ENCODE data around the gene DACH1.
"Not testable (repeated sequence)": the region's sequence is repeated elsewhere in the genome, so short reads cannot be mapped to it uniquely, and the experiment has no call there.

The DACH1 gene

DNA sequence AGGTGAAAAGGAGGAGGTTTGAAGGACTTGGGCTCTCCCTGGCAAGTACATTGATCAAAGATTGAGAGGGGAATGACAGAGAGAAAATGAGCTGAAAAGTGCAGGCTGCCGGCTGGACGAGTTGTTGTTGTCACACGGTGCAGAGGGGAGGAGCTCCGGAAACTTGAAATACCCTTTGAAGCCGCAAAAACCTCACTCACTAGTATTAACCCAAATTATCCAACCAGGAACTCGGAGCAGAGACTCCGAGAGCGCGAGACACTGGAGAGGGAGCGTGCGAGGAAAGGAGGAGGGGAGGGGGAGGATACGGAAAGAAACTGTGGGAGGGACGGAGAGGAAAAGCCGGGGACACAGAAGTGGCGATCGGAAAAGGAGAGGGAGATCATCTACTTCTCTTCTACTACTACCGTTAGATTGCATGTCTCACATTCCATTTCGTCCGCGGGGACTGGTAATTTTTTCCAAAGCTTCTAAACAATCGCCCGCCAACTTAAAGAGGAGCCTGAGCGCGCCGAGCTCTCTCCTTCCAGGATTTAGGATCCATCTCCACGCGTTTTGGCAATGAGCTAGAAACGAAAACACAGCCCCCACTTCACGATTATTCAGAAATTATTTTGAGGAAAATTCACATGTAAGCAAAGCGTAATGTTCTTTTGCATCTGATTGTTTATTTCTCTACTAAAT is at the start of gene DACH1:
Gene DACH1 (minus strand): TSS at position 74 of the 684 bp plus-strand sequence.
- peak; percentile 38 for DNase-seq

- no peak for DNase-seq
Observed at GRCh38 chr13:71913717-71914116, 46.7 kb upstream of the DACH1 start.

DNA sequence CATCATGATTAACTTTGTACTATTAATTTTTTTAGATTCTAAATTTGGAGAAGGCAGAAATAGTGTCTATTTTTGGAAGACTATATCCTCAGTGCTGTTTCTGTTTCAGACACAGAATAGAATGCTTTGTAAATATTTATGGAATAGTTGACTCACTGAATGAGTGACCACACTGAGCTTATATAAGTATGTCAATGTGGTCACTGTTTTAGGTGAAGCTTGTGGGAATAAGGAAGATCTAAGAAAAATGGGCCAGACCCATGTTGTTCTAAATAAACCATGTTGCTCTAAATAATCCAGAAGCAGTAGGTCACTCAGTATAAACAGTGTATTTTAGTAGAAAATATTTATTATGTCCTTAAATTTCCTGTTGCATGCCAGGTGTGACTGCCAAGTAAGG is 45.5 kb upstream of the DACH1 start:
- no peak for DNase-seq

GRCh38 chr13:71906448-71906847 is 39.4 kb upstream of the DACH1 start:
- no peak for DNase-seq

DNA sequence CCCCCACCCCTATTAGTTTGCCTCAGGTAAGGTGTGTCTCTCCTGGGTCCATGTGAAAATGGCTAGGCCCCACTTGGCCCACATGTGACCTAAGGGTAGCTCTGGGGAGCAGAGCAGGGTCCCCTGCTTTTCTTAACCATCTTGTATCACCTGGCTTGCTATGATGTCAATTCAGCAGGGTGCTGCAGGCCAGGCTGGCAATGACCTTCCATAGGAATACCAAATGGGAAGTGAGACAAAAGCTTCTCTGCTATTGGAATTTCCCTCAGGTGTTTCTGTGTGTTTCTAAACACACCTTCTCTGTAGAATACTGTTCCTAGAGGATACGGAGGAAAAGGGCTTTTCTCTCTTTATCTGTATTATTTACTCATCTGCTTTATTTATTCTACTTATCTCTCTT is 35.7 kb upstream of the DACH1 start:
- no peak for DNase-seq

GRCh38 chr13:71893506-71893905 is 26.5 kb upstream of the DACH1 start:
- DNase-seq, result not testable (repeated sequence)

DNA sequence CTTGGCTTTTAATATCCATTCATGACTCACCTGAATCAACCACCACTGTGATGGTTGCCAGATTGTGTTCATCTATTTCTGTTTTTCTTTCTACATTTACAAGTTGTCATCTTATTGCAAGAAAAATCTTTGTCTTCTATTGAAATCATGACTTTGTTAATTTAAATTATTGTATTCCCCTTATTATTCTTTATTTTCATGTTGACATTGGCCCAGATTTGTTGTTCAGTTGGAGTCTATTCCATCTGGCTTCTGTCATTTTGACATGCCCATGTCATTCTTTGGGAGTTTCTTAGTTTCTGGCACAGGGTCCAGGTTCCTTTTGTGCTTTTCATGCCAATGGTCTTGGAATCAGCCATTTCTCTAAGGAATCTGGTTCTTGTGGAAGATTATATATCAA is 19.9 kb upstream of the DACH1 start:
- no peak for DNase-seq

GRCh38 chr13:71882120-71882519 is 15.1 kb upstream of the DACH1 start:
- DNase-seq, result no peak

GRCh38 chr13:71880753-71881541 is 13.9 kb upstream of the DACH1 start:
- DNase-seq, result no peak

- no peak for DNase-seq
Observed at GRCh38 chr13:71879808-71880344, 12.9 kb upstream of the DACH1 start.

GRCh38 chr13:71879129-71879535 is 12.1 kb upstream of the DACH1 start:
- DNase-seq, result no peak

DNA sequence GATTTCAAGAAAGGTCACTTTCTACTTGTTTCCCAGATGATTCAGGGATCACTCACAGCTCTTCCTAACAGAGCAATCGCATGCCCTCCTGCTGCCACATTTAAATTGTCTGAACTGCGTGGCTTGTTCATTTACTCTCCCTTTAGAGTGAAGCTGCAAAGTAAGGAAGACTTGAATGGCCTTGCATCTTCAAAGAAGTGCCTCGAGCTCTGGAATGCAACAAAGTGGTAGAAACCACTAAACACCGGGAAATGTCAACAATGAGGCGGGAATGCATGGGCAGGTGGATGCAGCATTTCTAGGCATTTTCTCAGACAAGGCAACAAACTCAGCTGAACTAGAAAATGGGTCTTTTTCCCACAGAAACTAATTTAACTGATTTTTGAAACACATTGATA is 10.3 kb upstream of the DACH1 start:
- DNase-seq, result no peak

GRCh38 chr13:71876648-71877255 is 9.7 kb upstream of the DACH1 start:
- DNase-seq, result no peak

DNA sequence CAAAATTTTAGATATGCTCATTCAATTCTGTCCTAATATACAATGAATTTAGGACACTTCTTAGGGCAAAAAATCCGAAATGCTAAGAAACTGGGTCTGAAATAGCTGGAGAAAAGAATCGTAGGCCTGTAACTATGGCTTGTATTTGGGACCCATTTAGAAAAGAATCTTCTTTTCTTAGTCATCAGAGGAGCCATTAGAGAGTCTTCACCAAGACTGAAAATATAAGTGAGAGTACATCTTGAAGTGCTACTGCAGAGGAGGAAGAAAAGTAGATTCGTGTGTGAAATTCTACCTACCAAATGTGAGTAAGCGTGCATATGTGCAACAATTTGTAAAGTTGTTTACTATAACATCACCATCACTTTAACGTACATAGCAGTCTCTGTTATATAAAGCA is 8.8 kb upstream of the DACH1 start:
- DNase-seq, result no peak

- DNase-seq, result no peak
Observed at GRCh38 chr13:71874458-71874857, 7.5 kb upstream of the DACH1 start.

DNA sequence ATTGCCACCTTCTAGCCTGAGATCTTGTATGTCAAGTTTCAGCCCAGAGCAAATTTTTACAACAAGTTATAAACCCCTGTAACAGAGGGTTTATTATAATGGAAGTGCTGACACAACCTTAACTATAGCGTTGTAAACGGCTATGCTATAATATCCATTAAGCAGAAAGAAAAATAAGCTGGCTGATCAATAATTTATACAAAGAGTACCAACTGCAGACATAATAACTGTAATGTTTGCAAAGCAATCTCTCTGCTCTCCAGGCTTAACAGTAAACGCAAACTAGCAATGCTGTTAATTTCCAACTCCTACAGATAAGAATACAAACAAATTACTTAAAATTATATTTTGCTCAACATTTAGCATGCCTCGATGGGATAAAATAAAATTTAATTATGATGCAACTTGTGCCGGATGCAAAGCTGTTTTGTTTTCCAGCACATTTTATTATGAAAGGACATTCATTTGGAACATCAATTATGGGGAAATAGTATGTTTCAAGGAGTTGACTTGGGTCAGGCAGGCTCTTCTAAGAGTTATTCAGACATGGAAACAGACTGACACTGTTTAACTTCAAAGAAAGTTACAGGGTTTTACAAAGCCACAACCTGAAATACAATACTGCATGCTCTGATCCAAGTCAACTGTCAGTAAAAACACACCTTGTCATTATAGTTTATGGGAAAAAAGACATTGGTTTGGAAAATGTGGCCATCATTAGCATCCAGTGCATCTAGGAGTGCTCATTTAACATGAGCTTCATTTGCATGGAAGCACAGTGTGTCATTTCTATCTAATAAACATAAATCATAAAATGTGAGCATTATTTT is 6.6 kb upstream of the DACH1 start:
- no peak for DNase-seq

GRCh38 chr13:71871844-71872243 is 4.8 kb upstream of the DACH1 start:
- no peak for DNase-seq

GRCh38 chr13:71871176-71871754 is 4.3 kb upstream of the DACH1 start:
- no peak for DNase-seq

- no peak for DNase-seq
Observed at GRCh38 chr13:71870100-71870499, 3.1 kb upstream of the DACH1 start.

DNA sequence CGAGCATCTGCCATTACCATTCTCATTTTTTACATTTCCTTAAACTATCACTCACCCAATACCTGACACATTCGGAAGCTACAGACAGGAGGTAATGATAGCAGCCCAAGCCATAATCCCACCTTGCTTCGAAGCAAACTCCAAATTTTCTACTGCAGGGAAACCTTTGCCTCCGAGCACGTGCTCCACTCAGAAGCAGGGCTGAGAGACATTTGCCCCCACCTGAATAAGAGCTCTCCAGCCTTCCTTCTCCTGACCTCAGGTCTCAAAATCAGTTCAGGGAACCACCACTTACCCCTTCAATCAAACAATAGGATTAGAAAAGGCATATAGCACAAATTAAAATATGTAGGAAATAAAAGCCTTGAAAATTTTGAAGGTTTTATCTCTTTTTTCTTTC is 2.3 kb upstream of the DACH1 start:
- DNase-seq, result no peak

DNA sequence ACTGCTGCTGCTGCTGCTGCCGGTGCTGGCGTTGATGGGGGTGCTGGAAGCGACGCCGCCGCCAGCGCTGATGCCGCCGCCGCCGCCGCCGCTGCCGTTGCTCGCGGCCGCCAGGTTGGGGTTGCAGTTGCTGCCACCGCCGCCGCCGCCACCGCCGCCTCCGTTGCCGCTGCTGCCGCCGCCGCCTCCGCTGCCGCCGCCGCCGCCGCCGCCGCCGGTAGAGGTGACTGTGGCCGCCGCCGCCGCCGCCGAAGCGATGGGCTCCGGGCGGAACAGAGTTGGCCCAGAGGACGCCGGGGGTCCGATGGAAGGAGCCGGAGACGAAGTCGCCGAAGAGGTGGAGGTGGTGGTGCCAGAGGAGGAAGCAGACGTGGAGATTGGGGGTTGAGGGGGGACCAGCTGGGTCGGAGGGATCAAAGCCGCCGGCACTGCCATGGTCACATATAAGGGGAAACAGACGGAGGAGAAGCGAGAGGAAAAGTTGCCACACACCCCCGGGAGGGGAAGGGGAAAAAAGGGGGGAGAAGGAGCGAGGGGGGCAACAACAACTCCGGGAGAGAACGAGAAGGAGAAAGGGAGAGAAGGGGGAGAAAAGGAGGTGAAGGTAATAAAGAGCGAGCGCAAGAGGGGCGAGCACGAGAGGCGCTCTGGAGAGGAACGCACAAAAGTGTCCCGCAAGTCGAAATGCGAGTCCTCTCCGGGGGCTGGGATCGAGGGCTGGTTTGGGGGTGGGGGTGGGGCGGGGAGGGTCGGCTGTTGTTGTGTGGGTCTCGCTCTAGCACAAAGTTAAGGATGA is 471 bp downstream of the DACH1 start:
- DNase-seq, result no peak

DNA sequence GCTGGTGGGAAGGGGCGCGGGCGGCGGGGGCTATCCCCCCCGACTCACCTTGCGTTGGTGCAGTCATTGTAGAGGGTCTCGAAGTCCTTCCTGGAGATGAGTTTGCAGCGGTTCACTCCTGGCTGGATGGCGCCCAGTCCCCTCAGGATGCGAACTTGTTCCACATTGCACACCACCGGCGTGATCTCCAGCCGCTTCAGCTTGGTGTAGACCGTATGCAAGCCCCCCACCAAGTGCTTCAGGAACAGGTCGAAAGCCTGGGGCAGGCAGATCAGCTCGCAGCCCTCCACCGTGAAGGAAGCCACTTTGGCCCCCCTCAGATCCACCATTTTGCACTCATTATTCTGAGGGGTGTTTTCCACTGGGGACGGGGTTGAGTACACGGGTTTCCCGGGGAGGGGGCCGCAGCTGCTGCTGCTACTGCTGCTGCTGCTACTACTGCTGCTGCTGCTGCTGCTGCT is 1.1 kb downstream of the DACH1 start:
- no peak for DNase-seq
